Esophagus (tissue), 2 donors: ENCODE results near the gene PCF11. TPM values are rescaled to one million over a fixed set of nuclear protein-coding genes. Genes with fewer than 3 reads are reported as not detected.
A peak's percentile ranks its signal among the peaks of the same experiment; 100 is the strongest.

ENCODE experiments used
- H3K27ac ChIP-seq, 2 donors: one replicate each; pipeline ENCODE4 v1.5.1; 2013; ENCODE audit warnings: low read depth in 2 of 2, mild to moderate bottlenecking in 2 of 2, inconsistent platforms in 1 of 2, low read length in 1 of 2, moderate library complexity in 1 of 2
- H3K27me3 ChIP-seq, 2 donors: one replicate each; pipeline ENCODE4 v1.6.1; 2013; ENCODE audit warnings: low read length in 2 of 2, control low read depth in 1 of 2, mild to moderate bottlenecking in 1 of 2; ENCODE audit not compliant: insufficient read depth in 2 of 2, control insufficient read depth in 1 of 2
- H3K36me3 ChIP-seq, 2 donors: one replicate each; pipeline ENCODE4 v1.6.1; 2013; ENCODE audit warnings: low read length in 1 of 2; ENCODE audit not compliant: control insufficient read depth in 2 of 2, insufficient read depth in 2 of 2
- H3K4me1 ChIP-seq, 2 donors: one replicate each; pipeline ENCODE4 v1.6.1; 2013; ENCODE audit warnings: low read length in 1 of 2; ENCODE audit not compliant: control insufficient read depth in 2 of 2, insufficient read depth in 2 of 2
- H3K4me3 ChIP-seq, 2 donors: one replicate each; pipeline ENCODE4 v1.5.1; 2013; ENCODE audit warnings: low read length in 2 of 2, mild to moderate bottlenecking in 2 of 2, low read depth in 1 of 2, moderate library complexity in 1 of 2
- H3K9me3 ChIP-seq, 2 donors: one replicate each; pipeline ENCODE4 v1.6.1; 2013; ENCODE audit warnings: mild to moderate bottlenecking in 2 of 2, low read depth in 1 of 2, low read length in 1 of 2, moderate library complexity in 1 of 2; ENCODE audit not compliant: control insufficient read depth in 2 of 2, insufficient read depth in 1 of 2
- whole genome bisulfite sequencing, 2 donors: extraction: QIAGEN DNeasy Blood & Tissue Kit; methylation state at CpG; one replicate each; pipeline ENCODE4 v1.1.7; 2013; 5-methylcytosine and 5-hydroxymethylcytosine counted together
- polyA plus RNA-seq, 2 donors: library from polyadenylated mRNA; stranded (reverse); fragments of 200-250 nt; gene quantifications; one replicate each; pipeline ENCODE4 v1.2.3, GENCODE V29; 2013
- donor health status: healthy with polysubstance abuse.
- donor health status: Bipolar disorder and iron deficiency.

PCF11 gene
- polyA plus RNA-seq, 2 donors: 24.7 to 38.7 TPM

DNA sequence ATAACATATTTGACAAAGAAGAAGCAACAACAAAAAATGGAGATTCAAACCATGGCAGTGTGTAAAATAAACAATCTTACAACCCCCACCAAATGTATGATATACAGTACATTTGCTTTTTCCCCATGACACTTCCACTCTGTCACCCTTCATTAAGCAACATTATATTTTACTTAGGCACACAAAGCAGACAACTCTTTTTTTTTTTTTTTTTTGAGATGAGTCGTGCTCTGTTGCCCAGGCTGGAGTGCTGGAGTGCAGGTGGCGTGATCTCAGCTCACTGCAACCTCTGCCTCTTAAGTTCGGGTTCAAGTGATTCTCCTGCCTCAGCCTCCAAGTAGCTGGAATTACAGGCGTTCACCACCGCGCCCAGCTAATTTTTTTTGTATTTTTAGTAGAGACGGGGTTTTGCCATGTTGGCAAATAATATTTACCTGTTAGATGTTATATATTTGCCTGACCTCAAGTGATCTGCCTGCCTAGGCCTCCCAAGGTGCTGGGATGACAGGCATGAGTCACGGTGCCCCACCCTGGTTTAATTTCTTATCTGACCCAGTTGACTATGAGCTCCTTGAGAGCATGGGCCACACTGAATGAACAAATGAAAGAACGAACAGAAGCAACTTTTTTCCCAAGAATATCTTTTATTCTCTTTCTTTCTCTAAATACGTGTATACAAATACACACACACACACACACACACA is 5.5 kb upstream of the PCF11 start:
- Histone ChIP-seq H3K4me1 (no peaks in the 10 kb centered on the region), H3K4me3 (no peak overlapping the region), H3K27me3 (no peaks in the 10 kb centered on the region), H3K9me3 (no peaks in the 10 kb centered on the region), H3K27ac (no peak overlapping the region), H3K36me3 (no peaks in the 10 kb centered on the region)
- WGBS, 2 donors: 71 to 83% methylated on average over 10 of the region's 10 CpGs

DNA sequence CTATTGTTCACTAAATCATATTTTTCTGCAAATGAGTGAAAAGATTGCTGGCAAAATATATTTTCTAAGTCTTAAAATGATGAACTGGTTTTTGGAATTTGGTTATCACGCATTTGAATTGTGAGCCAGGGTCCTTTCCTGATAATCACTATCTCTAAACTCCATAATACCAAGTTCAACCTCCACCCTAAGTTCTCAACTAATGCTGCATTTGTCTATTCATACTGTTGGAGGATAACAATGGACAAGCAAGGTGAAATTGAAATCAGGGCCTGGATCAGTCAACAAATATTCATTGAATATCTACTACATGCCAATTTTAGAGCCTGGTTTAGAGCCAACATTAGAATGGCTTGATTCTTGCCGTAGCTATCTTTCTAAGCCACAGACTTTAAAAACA is 4.7 kb upstream of the PCF11 start:
- 79 to 81% methylated on average over 2 of the region's 2 CpGs for WGBS, 2 donors
- Histone ChIP-seq H3K27me3 (no peaks in the 10 kb centered on the region), H3K27ac (no peak overlapping the region), H3K9me3 (no peaks in the 10 kb centered on the region), H3K4me1 (no peaks in the 10 kb centered on the region), H3K4me3 (no peak overlapping the region), H3K36me3 (no peaks in the 10 kb centered on the region)

DNA sequence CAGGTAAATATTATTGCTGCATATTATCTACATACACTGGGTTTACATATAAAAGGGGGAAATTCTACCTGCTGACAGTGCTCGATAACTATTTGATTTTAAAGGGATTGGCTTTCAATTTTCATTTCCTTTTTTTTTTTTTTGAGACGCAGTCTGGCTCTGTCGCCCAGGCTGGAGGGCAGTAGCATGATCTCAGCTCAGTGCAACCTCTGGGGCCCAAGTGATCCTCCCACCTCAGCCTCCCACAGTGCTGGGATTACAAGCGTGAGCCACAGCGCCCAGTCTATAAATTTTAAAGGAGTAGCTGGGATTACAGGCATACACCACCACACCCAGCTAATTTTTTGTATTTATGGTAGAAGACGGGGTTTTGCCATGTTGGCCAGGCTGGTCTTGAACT is 3.2 kb upstream of the PCF11 start:
- Histone ChIP-seq H3K9me3 (no peaks in the 10 kb centered on the region), H3K4me3 (no peak overlapping the region), H3K4me1 (no peaks in the 10 kb centered on the region), H3K27ac (no peak overlapping the region), H3K27me3 (no peaks in the 10 kb centered on the region), H3K36me3 (no peaks in the 10 kb centered on the region)
- 91 to 97% methylated on average over 6 of the region's 6 CpGs for WGBS, 2 donors

DNA sequence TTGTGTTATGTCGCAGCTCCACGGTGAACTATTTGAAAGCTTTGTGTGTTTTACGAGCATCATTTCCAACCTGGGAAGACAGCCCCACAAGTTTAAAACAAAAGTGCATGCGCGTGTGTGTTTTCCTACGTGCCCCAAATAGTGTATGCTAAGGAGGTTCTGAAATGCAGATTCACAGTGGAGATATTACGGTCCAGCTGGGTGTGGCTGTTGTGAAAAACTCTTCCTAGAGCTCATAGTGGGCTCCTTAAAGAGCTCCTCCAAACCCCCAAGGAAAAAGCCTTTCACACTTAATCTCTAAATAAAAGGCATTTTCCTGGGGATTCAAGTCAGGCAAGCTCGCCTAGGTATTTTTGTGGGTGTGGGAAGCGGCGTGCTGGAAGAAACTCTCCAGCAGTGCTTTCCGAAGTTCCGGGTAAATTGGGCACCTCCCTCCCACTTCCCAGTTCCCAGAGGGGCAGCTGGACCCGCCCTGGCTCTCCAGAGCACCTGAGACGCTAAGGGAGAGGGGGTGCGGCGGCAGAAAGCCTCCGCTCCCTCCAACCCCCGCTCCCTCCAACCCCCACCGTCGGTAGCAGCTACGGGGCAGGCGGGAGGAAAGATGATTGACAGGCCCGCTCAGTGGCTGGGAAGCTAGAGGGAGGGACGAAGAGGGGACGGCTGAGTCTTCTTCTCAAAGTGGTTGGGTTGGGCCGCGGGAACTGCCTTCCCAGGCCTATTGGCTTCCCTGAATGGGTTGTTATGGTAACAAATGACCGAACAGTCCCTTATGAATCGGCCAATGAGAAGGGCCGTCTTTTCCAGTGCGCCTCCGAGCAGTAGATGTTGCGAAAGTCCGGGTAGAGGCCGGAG is 561 bp upstream of the PCF11 start:
- no peaks in the 10 kb centered on the region for H3K4me1 ChIP-seq
- WGBS, 2 donors: 0 to 1% methylated on average over 35 of the region's 35 CpGs
- H3K4me3 ChIP-seq: peak overlapping the region; percentile 40 to 97
- H3K36me3 ChIP-seq: no peaks in the 10 kb centered on the region
- H3K27me3 ChIP-seq: no peaks in the 10 kb centered on the region
- H3K9me3 ChIP-seq: no peaks in the 10 kb centered on the region
- peak overlapping the region; percentile 81 to 99 for H3K27ac ChIP-seq

DNA sequence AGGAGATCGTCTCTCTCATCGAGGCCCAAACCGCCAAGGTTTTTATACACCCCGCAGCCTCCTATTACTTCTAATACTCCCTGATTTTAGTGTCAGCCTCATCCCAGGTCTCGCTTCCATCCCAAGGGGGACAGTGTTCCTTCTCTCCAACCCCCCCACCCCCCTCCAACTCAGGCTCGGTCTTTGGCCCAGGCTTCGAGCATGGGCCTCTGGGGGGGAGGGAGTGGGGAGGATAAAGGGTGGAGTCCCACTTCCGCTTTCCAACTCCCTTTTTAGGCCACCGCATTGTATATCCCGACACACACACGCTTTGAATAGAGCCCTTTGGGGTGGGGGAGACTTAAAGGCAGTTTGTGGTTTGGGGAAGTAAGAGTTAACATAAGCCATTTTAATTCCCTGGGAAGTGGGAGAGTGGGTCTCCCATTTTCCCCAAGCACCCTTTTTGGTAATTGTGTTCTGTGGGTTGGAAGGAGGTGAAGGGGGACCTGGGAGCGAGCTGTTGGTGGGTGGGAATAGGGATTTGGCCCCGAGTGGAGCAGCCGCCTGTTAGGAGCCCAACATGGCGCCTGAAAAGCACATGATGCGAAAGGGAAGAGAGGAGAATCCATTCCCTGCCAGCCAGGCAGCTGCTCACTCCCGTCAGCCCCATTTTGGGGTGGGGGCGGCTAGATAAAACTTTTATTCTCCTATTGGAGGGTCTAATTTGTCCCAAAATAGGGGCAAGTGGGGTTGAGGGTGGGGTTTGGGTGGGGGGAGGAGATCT is 844 bp downstream of the PCF11 start:
- H3K36me3 ChIP-seq: no peaks in the 10 kb centered on the region
- no peaks in the 10 kb centered on the region for H3K4me1 ChIP-seq
- 0% methylated on average over 18 of the region's 18 CpGs for WGBS, 2 donors
- peak overlapping the region; percentile 100 for H3K27ac ChIP-seq
- H3K4me3 ChIP-seq: peak overlapping the region; percentile 94 to 97
- H3K27me3 ChIP-seq: no peaks in the 10 kb centered on the region
- no peaks in the 10 kb centered on the region for H3K9me3 ChIP-seq

DNA sequence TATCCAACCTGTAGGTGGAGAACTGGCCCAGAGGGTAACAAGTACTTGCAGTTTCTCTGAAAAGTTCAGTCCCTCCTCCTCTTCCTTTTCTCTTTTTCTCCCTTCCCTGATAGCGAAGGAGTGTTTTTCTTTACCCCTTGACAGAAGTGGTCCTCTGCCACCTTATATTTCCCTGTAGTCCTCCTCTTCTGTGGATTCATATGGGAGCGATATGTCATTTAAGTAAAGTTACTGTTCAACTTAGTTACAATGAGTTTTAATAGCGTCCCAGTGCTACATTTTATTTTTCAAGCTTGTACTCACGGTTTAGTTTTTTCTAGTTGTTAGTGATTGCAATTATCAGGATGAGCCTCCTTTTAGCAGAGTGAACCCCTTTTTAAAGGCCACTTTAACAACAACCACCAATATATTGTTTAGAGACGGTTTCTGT is 1.4 kb downstream of the PCF11 start:
- Histone ChIP-seq H3K4me1 (no peaks in the 10 kb centered on the region), H3K4me3 (peak overlapping the region; percentile 94 to 97), H3K36me3 (no peaks in the 10 kb centered on the region), H3K27ac (peak overlapping the region; percentile 100), H3K27me3 (no peaks in the 10 kb centered on the region), H3K9me3 (no peaks in the 10 kb centered on the region)
- 0% methylated on average over 5 of the region's 5 CpGs for WGBS, 2 donors

DNA sequence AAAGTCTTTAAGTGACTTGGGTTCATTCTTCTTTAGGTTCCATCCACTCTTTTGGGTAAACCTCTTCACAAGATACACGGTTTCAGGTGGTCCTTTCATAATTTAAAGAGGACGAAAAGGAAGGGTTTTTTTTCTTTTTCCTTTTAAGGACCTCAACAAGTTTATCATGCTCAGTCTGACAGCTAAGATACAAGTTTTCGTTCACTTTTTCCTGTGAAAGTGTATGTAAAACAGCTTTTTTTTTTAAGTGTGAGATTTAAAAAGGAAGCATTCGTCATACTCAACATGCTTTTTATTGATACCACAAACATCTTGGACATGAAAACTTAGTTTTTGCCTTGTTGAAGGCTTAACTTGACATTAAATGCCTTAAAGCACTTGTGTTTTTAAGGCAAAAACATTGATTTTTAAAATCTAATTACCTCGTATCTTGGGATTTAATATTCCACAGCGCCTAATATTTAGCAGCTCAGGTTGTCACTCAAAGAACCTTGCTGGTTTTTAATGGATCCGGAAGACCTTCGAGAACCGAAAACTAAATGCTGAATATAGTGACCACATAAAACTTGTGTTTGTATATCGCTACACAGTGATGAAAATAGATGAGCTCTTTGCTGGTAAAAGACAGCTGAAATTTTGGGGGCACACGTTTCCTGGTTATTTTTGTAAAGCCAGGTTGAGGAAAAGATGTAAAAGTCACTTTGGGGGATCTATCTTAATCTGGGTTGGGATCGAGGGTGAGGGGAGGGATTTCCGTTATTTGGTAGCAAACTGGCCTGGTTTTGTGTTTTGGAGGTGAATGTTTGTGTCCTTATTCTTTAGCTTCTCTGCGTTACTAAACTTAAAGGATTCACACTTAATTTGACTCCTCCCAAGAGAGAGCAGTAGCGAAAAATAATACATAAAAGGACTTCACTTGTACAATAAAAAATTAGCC is 2.3 kb downstream of the PCF11 start:
- peak overlapping the region; percentile 43 to 97 for H3K4me3 ChIP-seq
- H3K27ac ChIP-seq: peak overlapping the region; percentile 47 to 84
- H3K4me1 ChIP-seq: no peaks in the 10 kb centered on the region
- peaks cover 0 to 1% of the 10 kb centered on the region in 2 donors for H3K36me3 ChIP-seq
- H3K27me3 ChIP-seq: no peaks in the 10 kb centered on the region
- no peaks in the 10 kb centered on the region for H3K9me3 ChIP-seq
- WGBS, 2 donors: 4% methylated on average over 15 of the region's 15 CpGs

DNA sequence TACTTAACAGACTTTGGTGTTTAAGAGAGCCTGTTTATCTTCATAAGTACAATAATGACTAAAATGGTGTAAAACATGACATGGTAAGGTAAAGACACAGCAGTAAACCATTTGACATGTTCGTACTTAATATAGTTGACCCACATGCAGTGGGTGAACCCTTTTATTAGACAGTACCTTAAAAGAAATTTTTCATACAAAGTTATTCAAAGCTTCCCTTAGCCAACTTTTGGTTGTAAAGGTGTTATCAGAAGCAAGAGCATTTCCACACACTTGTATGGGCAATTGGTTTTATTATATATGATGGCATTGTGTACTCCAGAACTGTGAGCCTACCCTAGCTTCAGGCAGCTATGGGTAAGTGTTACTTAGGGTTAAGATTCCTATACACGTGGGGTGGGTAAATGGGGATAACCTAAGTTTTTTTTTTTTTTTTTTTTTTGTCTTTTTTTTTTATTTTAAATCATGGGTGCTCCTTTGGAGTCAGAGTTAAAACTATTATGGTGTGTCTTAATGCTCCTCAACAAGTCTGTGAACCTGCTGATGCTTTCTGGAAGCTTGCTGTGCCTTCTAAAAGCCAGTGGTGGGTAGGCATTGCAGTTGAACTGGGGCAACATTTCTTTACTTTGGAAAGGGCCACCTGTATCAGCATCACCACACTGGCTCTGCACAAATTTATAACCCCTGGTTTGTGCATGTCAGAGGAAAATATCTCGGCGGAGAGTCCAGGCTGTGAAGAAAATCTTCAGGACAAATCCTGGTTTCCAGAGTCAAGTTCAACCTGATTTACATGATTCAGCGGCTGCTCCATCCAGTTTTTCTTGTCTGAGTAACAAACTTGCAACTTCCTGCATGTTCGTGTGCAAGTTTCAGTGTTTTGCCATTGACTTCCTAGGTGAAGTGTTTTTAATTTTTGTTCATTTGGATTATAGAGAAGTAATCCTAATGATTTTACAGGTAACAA is 3.3 kb downstream of the PCF11 start:
- 13% methylated on average over 6 of the region's 6 CpGs for WGBS, 2 donors
- no peaks in the 10 kb centered on the region for H3K9me3 ChIP-seq
- peak overlapping the region; percentile 37 to 97 for H3K4me3 ChIP-seq
- H3K27me3 ChIP-seq: no peaks in the 10 kb centered on the region
- peaks cover 1 to 3% of the 10 kb centered on the region in 2 donors for H3K36me3 ChIP-seq
- H3K27ac ChIP-seq: peak overlapping the region; percentile 72 to 90
- H3K4me1 ChIP-seq: no peaks in the 10 kb centered on the region
